Heart right ventricle (tissue), 16 donors: ENCODE measurements around the gene PRRT1B. TPM values are rescaled to one million over a fixed set of nuclear protein-coding genes. Genes with fewer than 3 reads are reported as not detected.
A peak's percentile ranks its signal among the peaks of the same experiment; 100 is the strongest.

Experiments
- ATAC-seq, 8 donors: fragments of 200-7000 bp; cut with Tn5 transposase; one replicate each; pipeline ENCODE4 v1.9.1; 2020; ENCODE audit warnings: mild to moderate bottlenecking in 8 of 8, moderate library complexity in 8 of 8, moderate number of reproducible peaks in 1 of 8
- DNase-seq, 2 donors: peaks; one replicate each; pipeline ENCODE4 v3.0.0-alpha.2; 2020
- H3K27ac ChIP-seq, 10 donors: fragments of 200-600 bp; sonication (generic) in 2 of 10; one replicate each; pipeline versions ENCODE4 v1.5.0 to v1.8.0; 2020 to 2022; ENCODE audit warnings: mild to moderate bottlenecking in 3 of 10
- H3K27me3 ChIP-seq, 7 donors: fragments of 200-600 bp; one replicate each; pipeline ENCODE4 v1.8.0; 2021 to 2022; ENCODE audit warnings: mild to moderate bottlenecking in 2 of 7
- H3K36me3 ChIP-seq, 9 donors: fragments of 200-600 bp; sonication (generic) in 1 of 9; one replicate each; pipeline versions ENCODE4 v1.5.0 to v1.8.0; 2020 to 2022; ENCODE audit warnings: mild to moderate bottlenecking in 2 of 9
- H3K4me1 ChIP-seq, 9 donors: fragments of 200-600 bp; sonication (generic) in 1 of 9; one replicate each; pipeline versions ENCODE4 v1.5.0 to v1.8.0; 2020 to 2022; ENCODE audit warnings: mild to moderate bottlenecking in 4 of 9
- H3K4me3 ChIP-seq, 10 donors: fragments of 200-600 bp; sonication (generic) in 2 of 10; one replicate each; pipeline versions ENCODE4 v1.5.0 to v1.8.0; 2020 to 2022; ENCODE audit warnings: mild to moderate bottlenecking in 7 of 10, moderate library complexity in 2 of 10
- H3K9me3 ChIP-seq, 11 donors: fragments of 200-600 bp in 10 of 11; sonication (generic) in 2 of 11; one replicate each; pipeline versions ENCODE4 v1.5.0 to v1.8.0; 2013 to 2022; ENCODE audit warnings: mild to moderate bottlenecking in 2 of 11, control low read depth in 1 of 11, moderate library complexity in 1 of 11
- WGBS, 2 donors: extraction: QIAGEN DNeasy Blood & Tissue Kit; methylation state at CpG; one replicate each; pipeline ENCODE4 v1.1.7; 2013; ENCODE audit warnings: inconsistent platforms in 1 of 2; 5-methylcytosine and 5-hydroxymethylcytosine counted together
- intact Hi-C, 10 donors: fragments of 100-400 bp; cut with DNase I; formaldehyde crosslinking; loops; one replicate each; pipeline versions ENCODE4 v1.11.1 to v1.14.2; 2022
- polyA plus RNA-seq, 2 donors: library from polyadenylated mRNA; stranded (reverse); fragments of 200-250 nt; gene quantifications; one replicate each; pipeline ENCODE4 v1.2.3, GENCODE V29; 2013
- total RNA-seq, 10 donors: library from RNA; stranded (reverse); fragmentation: NEBNext Ultra II Directional in 3 of 10; extraction: Animal tissue kit (Norgen Biotek cat#: 25700) in 3 of 10; gene quantifications; one replicate each; pipeline versions ENCODE4 v1.2.1 to v1.2.4, GENCODE V29; 2021 to 2023
- TF ChIP-seq, protein P1 (sequence below), 9 donors: fragments of 200-600 bp; sonication (generic) in 2 of 9; IDR thresholded peaks; one replicate each; pipeline versions ENCODE4 v1.5.0 to v1.8.0; 2021 to 2022; ENCODE audit warnings: antibody characterized with exemption in 9 of 9, mild to moderate bottlenecking in 5 of 9, moderate library complexity in 1 of 9
- donor health status: Arrhythmogenic right ventricular cardiomyopathy.
- donor health status: ischemic (EF 13 %, LVEDD 7.1; RV severe dilation, severe dysfunction).
- donor health status: healthy with polysubstance abuse.
- donor health status: DM: no; HTN: yes; CAD: no.
- donor health status: DM: no; HTN: no; CAD: no.
- donor health status: ischemic (EF 25% LVEDD 6.9; RV normal size, moderate dysfunction).
- donor health status: ischemic (EF 25% LVEDD 5.7; RV mildly dilated, moderate dysfunction).
- donor health status: healthy.
- donor health status: DM: yes; HTN: yes; CAD: no.
- donor health status: Ischemic cardiomyopathy.
- donor health status: ischemic (EF 35%, LVEDD 5.7; RV mildly dilated, moderate dysfunction).
- donor health status: nonischemic (EF 11% LVEDD 7.7; RV severe dilation, severe dysfunction).
- donor health status: DM: yes; HTN: yes; CAD: no.
- donor health status: PGD.
- donor health status: ischemic (EF 29% LVEDD 5.4; RV normal size, mild dysfunction).
- donor health status: nonischemic (EF 23%, LVEDD 6.1; RV moderate dilation, normal function).

PRRT1B gene
- total and polyA plus RNA-seq, 12 donors: not detected

- no peak overlapping the region for H3K4me3 ChIP-seq
- no peaks in the 10 kb centered on the region for H3K27me3 ChIP-seq
- ATAC-seq: no peak
- TF ChIP-seq, protein P1, sequence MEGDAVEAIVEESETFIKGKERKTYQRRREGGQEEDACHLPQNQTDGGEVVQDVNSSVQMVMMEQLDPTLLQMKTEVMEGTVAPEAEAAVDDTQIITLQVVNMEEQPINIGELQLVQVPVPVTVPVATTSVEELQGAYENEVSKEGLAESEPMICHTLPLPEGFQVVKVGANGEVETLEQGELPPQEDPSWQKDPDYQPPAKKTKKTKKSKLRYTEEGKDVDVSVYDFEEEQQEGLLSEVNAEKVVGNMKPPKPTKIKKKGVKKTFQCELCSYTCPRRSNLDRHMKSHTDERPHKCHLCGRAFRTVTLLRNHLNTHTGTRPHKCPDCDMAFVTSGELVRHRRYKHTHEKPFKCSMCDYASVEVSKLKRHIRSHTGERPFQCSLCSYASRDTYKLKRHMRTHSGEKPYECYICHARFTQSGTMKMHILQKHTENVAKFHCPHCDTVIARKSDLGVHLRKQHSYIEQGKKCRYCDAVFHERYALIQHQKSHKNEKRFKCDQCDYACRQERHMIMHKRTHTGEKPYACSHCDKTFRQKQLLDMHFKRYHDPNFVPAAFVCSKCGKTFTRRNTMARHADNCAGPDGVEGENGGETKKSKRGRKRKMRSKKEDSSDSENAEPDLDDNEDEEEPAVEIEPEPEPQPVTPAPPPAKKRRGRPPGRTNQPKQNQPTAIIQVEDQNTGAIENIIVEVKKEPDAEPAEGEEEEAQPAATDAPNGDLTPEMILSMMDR (IDR thresholded peaks at IDR 0.05): no peak
- peaks cover 0 to 89% (median 49%) of the 10 kb centered on the region in 9 donors for H3K36me3 ChIP-seq
- intact Hi-C loops: loop anchor here in 1 of 10 donors (2.0 kb wide), 1 partner anchor 153 kb away; the partner anchor contains the start of gene RAPGEF1
- no peak overlapping the region for H3K27ac ChIP-seq
- 77 to 80% methylated on average over 14 of the region's 14 CpGs for WGBS, 2 donors
- DNase-seq: no peak
- H3K9me3 ChIP-seq: no peaks in the 10 kb centered on the region
- H3K4me1 ChIP-seq: peaks cover 0 to 39% (median 4%) of the 10 kb centered on the region in 9 donors
Observed at GRCh38 chr9:131587906-131588305, 42.6 kb downstream of the PRRT1B start.

GRCh38 chr9:131588396-131588795 is 43.1 kb downstream of the PRRT1B start:
- intact Hi-C loops: loop anchor here in 1 of 10 donors (2.0 kb wide), 1 partner anchor 152 kb away; the partner anchor contains the start of gene RAPGEF1
- TF ChIP-seq, protein P1 (IDR thresholded peaks at IDR 0.05): no peak
- Histone ChIP-seq H3K9me3 (no peaks in the 10 kb centered on the region), H3K27ac (no peak overlapping the region), H3K27me3 (no peaks in the 10 kb centered on the region), H3K4me3 (no peak overlapping the region), H3K36me3 (peaks cover 0 to 89% (median 44%) of the 10 kb centered on the region in 9 donors), H3K4me1 (peaks cover 0 to 39% (median 4%) of the 10 kb centered on the region in 9 donors)
- WGBS, 2 donors: 95 to 96% methylated on average over 9 of the region's 9 CpGs
- DNase-seq (no peak), ATAC-seq (no peak)

- peak in 1 of 8 donors; percentile 11 for ATAC-seq
- no peak for DNase-seq
- peaks cover 0 to 89% (median 38%) of the 10 kb centered on the region in 9 donors for H3K36me3 ChIP-seq
- WGBS, 2 donors: 83 to 87% methylated on average over 16 of the region's 16 CpGs
- H3K4me1 ChIP-seq: peaks cover 0 to 33% (median 4%) of the 10 kb centered on the region in 9 donors
- TF ChIP-seq, protein P1 (IDR thresholded peaks at IDR 0.05): no peak
- intact Hi-C loops: loop anchor here in 1 of 10 donors (2.0 kb wide), 1 partner anchor 152 kb away; the partner anchor contains the start of gene RAPGEF1
- H3K9me3 ChIP-seq: no peaks in the 10 kb centered on the region
- H3K27ac ChIP-seq: no peak overlapping the region
- H3K27me3 ChIP-seq: no peaks in the 10 kb centered on the region
- no peak overlapping the region for H3K4me3 ChIP-seq
Observed at GRCh38 chr9:131589124-131589711, 43.9 kb downstream of the PRRT1B start.

- H3K27ac ChIP-seq: peak overlapping the region in 1 of 10 donors; percentile 50
- H3K4me3 ChIP-seq: no peak overlapping the region
- DNase-seq (no peak), ATAC-seq (no peak)
- intact Hi-C loops: loop anchor here in 5 of 10 donors (2.0 to 5.0 kb wide), 2 partner anchors 151 to 152 kb away; partner anchors contain the start of gene RAPGEF1 (in 5 of the 5)
- no peaks in the 10 kb centered on the region for H3K27me3 ChIP-seq
- no peaks in the 10 kb centered on the region for H3K9me3 ChIP-seq
- H3K4me1 ChIP-seq: peaks cover 0 to 29% (median 4%) of the 10 kb centered on the region in 9 donors
- TF ChIP-seq, protein P1 (IDR thresholded peaks at IDR 0.05): no peak
- 91 to 95% methylated on average over 14 of the region's 14 CpGs for WGBS, 2 donors
- peaks cover 0 to 89% (median 42%) of the 10 kb centered on the region in 9 donors for H3K36me3 ChIP-seq
Observed at GRCh38 chr9:131589993-131590392, 44.7 kb downstream of the PRRT1B start.
